Gastroesophageal sphincter (tissue), 3 donors: Measurements from ENCODE around the gene RBM47.

Experiments used
- CTCF ChIP-seq, 4 experiments: fragments of 200-600 bp in 2 of 4; fragments of 450-650 bp in 2 of 4; sonication (generic) in 1 of 4; IDR thresholded peaks; one replicate each; pipeline ENCODE4 v1.5.1; 2017 to 2019; ENCODE audit warnings: antibody characterized with exemption in 4 of 4, mild to moderate bottlenecking in 2 of 4, moderate library complexity in 2 of 4
- EP300 ChIP-seq: sonication (generic); formaldehyde crosslinking; IDR thresholded peaks from one replicate; pipeline ENCODE4 v1.6.1; 2017; ENCODE audit warnings: antibody characterized with exemption, mild to moderate bottlenecking
- POLR2A ChIP-seq, 2 donors: fragments of 450-650 bp; IDR thresholded peaks; one replicate each; pipeline ENCODE4 v1.6.1; 2017; ENCODE audit warnings: antibody characterized with exemption in 2 of 2, mild to moderate bottlenecking in 2 of 2, moderate library complexity in 1 of 2

DNA sequence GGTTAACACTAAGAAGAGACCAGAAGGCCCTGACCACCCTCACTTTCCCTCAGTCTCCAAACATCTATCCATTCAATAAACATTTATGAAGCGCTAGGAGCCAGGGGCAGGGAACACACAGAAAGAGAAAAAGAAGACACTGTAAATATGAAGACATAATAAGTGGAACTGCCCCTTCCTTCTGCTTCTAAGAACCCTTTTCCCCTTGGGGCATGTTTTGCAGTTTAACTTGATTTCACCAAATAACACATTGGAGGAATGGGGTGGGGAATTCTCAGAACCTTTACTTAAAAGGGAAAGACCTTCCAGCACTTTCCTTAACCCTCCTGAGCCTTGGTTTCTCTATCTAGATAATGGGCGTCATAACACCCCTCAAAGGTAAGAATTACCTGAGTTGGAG is 42.3 kb downstream of the RBM47 start:
- TF ChIP-seq CTCF (IDR thresholded peaks at IDR 0.05) (no peak), POLR2A (IDR thresholded peaks at IDR 0.05) (no peak), EP300 (no peak)
